GM10847 (cell line): ENCODE measurements around the gene CBL.
A peak's percentile ranks its signal among the peaks of the same experiment; 100 is the strongest.

Experiments
- POLR2A ChIP-seq: IDR thresholded peaks from 2 replicates; pipeline ENCODE4 v1.6.1; 2011; ENCODE audit not compliant: insufficient read length; ENCODE audit errors: extremely low read depth

The CBL gene

DNA sequence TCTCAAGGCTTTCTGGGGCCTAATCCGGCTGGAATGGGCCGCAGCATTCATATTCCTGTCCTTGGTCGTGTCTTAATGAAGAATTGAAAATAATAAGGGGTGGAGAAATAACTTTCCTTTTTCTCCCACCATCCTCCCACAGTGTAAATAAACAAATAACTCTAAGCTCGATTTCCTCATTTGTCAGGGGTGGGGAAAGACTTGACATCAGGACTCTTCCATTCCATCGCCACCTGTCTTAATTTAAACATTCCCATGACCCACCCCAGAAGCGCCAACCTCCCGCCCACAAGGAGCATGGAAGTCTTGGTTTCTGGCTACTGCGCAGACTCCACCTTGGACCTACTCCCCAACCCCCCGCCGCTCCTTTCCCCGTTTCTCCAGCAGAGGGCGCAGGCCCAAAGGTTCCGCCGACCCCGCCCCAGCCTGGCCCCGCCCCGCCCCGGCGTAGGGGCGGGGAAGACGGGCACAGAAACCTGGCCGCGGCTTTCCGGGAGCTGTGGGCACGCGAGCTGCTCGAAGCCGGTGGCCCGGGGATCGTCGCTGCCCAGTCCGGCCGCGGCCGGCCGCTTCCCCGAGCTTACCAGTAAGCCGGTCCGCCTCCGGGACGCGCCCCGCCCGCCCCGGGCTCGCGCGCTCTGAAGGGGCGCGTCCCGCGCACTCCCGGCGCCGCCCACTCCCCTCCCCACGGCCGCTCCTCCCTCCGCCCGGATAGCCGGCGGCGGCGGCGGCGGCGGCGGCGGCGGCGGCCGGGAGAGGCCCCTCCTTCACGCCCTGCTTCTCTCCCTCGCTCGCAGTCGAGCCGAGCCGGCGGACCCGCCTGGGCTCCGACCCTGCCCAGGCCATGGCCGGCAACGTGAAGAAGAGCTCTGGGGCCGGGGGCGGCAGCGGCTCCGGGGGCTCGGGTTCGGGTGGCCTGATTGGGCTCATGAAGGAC, at the start of gene CBL:
CBL (plus strand) TSS at position 766 of the 937 bp plus-strand sequence; CDS start at position 845, 79 bp downstream.
- peak; percentile 44 for TF ChIP-seq POLR2A

DNA sequence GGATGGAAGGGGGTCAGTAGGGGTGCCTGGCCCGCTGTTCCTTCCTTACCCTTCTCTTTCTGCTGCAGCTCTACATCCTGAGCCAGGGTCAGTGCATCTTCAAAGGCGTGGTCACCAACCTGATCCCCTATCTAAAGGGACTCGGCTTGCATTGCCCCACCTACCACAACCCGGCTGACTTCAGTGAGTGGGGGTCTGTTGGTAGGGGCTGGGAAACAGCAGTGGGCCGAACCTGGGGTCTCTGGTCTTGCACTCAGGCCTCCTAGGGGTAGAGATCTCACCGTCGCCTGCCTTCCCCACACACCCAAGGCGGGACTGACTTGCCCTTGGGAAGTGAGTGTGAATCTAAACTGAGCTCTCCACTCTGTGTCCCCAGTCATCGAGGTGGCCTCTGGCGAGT, 49.6 kb upstream of the CBL start:
- no peak for TF ChIP-seq POLR2A

DNA sequence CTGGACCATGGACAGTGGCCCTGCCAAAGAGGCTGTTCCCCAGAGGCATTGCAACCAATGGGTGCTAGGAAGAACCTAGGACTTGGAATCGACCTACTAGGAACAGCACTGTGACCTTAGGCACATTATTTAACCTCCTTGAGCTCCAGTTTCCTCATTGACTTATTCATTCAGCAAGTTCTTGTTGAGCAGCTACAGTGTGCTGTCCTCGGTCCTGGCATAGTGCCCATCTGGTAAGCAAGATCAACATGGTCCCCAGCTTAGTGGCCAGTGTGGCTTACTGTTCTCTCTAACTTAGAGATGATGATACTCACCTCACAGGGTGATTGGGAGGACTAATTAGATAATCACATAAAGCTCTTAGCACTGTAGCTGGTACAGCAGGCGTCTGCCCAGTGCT, 49.1 kb upstream of the CBL start:
- no peak for TF ChIP-seq POLR2A

DNA sequence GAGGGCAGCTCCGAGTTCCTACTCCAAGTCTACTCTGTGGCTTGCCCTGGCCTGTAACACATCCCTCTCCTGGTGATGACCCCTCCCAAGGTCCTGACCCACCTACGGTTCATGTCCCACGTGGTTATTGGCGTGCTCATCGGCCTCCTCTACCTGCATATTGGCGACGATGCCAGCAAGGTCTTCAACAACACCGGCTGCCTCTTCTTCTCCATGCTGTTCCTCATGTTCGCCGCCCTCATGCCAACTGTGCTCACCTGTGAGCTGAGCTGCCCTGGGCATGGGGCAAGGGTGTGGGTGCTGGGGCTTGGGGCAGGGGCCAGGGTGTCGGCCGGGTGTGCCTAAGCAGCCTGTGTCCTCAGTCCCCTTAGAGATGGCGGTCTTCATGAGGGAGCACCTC, 47.7 kb upstream of the CBL start:
- TF ChIP-seq POLR2A: no peak

DNA sequence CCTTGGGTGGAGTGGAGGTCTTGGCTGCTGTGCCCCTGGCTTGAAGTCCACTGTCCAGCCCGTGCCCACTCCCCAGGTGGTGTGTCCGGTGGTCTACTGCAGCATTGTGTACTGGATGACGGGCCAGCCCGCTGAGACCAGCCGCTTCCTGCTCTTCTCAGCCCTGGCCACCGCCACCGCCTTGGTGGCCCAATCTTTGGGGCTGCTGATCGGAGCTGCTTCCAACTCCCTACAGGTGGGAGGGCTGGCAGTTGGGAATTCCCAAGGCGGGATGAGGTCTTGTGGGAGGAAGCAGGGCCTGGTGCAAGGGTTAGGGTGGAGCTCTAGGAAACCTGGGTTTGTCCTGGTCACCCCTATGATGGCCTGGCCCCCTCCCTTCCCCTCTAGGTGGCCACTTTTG, 46.0 kb upstream of the CBL start:
- TF ChIP-seq POLR2A: no peak

DNA sequence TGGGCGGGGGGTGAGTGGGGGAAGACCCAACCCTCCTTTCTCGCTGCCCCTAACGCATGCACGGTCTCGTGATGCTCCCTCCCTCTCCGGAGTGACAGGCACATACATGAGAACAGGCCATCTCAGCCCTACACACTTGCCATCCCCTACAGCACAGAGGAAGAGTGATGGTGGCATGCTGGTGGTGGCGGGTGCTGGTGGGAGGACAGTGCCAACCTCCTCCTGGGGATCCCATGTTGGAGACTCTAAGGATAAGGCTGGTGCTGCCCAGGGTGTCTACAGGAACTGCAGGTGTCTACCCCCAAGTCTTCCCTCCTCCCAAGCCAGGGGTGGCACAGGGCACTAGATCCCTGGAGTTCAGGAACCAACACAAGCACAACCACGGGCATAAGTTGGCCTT, 44.3 kb upstream of the CBL start:
- no peak for TF ChIP-seq POLR2A

DNA sequence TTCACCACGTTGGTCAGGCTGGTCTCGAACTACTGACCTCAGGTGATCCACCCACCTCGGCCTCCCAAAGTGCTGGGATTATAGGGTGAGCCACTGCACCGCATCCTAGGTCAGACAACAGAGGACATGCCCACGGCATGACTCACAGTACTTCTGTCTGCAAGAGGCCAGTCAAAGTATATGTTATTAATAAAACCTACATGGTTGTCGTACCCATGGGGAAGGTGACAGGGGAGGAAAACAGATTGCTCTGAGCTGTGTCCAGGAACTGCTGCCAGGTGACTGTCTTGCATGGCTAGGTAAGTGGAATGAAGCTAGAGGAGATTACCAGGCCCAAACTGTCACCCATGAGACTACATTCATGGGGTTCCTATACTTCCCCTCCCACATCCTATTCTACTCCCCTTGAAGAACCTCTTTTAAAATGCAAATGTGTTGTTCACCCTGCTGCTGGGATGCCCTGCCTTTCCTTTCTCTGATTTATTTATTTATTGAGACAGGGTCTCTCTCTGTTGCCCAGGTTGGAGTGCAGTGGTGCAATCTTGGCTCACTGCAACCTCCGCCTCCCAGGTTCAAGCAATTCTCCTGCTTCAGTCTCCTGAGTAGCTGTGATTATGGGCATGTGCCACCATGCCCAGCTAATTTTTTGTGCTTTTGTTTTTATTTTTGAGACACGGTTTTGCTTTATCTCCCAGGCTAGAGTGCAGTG, 39.6 kb upstream of the CBL start:
- no peak for TF ChIP-seq POLR2A

DNA sequence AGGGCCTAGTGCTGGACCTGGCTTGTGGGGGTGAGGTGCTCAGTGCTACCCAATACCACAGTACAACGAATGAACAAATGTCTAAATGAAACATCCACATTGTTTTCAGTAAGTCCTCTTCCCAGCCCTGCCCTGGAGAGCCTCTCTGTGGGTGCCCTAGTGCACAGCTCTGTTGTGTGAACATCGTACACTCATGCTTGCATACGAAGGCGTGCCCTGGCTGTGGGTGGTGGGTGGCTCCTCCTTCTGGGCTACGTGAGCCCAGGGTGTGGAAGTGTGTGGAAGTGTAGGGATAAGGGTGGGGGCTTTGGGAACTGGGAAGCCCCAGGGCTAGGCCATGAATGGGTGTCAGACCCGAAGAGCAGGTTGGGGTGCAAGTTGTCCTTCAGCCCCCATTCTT, 38.2 kb upstream of the CBL start:
- no peak for TF ChIP-seq POLR2A

DNA sequence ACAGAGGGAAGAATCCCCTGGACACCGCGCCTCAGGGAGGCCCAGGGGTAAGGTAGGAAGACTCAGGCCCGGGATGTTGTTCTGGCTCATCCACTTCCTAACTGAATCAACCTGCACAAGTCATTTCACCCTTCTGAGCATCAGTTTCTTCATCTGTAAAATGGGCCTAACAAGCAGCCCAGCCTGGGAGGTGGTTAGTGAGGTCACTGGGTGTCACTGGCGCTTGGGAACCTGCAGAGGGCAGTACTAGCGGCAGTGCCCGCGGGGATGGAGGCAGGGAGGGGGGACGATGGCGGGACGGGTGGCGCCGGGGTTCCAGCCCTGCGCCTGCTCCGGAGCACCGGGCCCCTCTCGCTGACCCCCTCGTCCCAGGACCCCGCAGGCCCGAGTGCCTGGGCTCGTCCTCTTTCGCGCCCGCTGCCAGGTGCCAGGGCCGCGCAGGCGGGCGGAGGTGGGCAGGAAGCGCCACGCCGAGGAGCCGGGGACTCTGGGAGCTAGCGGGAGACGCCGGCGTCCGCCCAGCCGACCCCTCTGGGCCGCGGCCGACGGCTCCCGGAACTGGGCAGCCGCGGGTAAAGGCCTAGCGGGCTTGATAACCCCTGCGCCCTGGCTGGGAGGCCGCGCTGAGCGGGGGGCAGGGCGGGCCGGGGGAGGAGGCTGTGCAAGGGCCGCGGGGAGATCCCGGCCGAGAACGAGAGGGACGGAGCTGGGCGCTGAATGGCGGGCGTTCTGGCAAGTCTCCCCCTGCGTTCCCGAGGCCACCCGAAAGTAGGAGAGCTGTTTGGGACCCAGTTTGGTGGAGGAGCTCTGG, 37.5 kb upstream of the CBL start, which contains the start of gene NLRX1:
NLRX1 (plus strand) TSS at position 255 of the 811 bp plus-strand sequence. CDS start 2,679 bp downstream, outside the sequence.
- TF ChIP-seq POLR2A: peak; percentile 66

DNA sequence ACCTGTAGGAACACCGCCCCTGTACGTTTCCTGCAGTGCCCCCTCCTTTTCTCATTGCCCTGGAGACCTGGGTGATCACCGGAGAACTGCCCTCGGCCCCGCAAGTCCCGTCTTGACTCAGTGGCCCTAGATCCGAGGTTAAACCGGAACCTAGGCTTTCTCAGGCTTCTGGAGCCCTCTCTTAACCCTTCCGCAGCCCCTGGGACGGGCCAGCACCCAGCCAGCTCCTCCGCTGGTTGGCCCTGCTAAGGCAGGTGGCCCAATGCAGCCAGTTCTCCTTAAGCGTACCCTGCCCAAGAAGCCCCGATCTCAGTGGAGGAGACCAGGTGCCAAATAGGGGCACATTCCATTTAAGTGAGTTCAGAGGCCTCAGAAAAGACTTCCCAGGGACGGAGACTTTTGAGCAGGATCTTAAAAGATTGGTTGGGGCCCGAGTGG, 36.8 kb upstream of the CBL start:
- no peak for TF ChIP-seq POLR2A

DNA sequence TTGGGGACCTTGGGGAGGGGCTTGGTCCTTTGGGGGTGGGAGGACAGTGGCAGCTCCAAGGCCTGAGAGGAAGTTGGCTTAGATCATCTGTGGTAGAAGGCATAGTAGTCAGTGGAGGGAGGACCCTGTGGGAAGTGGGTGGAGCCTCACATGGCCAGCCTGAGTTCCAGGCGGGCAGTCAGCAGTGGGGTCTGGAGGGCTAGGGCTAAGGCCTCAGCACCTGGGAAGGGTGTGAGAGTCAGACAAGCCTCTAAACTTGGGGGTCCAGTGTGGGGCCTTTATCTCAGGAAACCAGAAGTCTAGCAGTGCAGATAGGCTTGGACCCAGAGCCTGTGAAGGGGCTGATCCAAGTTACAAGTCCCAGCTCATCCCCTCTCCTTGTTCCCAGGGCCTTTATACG, 33.6 kb upstream of the CBL start:
- no peak for TF ChIP-seq POLR2A

DNA sequence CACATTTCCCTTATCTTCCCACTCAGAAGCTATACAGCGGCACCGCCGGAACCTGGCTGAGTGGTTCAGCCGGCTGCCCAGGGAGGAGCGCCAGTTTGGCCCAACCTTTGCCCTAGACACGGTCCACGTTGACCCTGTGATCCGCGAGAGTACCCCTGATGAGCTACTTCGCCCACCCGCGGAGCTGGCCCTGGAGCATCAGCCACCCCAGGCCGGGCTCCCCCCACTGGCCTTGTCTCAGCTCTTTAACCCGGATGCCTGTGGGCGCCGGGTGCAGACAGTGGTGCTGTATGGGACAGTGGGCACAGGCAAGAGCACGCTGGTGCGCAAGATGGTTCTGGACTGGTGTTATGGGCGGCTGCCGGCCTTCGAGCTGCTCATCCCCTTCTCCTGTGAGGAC, 32.7 kb upstream of the CBL start:
- no peak for TF ChIP-seq POLR2A

DNA sequence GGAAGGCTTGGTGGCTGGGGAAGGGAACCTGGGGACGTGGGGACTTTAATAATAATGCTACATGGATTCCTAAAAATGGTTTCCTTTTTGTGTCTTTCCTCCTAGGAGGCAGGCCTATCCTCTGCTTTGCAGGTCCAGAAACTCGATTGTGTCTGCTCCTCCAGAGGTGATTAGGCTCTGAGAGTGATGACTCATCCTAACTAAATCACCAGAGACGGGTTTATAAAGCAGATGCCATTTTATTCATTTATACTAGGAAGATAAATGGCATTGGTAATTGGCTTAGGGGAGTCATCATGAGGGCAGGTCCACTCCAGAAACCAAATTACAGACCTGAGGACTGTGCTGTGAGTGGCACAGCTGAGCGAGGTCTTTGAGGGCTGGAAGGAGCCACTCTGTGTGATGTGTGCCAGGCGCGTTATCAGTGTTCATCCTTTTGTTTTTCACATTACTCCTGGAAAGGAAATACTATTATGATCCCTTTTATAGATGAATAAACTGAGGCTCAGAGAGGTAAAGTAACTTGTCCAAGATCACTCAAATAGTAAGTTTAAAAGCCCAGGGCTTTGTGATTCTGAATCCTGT, 30.6 kb upstream of the CBL start:
- TF ChIP-seq POLR2A: no peak

DNA sequence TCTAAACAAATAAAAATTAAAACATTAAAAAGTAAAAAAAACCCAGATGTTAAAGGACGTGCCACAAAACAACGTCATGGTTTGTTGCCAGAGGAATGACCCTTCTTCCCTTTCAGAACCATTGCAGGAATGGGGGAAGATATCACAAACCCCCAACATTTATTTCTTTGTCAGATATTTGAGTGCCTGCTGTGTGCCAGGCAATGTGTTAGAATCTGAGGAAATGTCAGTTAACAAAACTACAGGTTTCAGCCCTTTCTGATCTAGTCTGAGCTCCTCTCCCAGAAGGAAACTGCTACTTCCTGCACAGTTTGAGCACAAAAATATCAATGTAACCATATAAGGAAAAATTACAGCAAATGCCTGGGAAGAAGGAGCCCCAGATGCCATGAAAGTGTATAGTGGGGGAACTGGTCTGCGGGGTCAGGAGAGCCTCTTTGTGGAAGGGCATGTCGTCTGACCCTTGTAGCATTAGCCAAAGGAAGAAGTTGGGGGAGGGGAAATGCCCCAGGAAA, 27.9 kb upstream of the CBL start:
- TF ChIP-seq POLR2A: no peak

DNA sequence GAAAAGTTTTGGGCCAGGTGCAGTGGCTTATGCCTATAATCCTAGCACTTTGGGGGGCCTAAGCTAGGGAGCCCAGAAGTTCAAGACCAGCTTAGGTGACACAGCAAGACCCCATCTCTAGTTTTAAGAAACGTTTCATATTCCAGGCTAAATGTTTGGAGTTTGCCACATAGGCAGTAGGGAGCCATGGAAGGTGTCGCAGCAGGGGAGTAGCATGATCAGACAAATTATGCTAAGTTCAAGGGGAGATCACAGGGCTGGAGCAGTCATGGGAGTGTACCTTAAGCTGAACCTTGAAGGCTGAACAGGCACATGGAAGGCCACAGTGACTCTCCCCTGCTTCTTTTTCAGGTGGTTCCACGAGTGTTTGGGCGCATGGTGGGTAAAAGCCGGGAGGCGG, 26.8 kb upstream of the CBL start:
- no peak for TF ChIP-seq POLR2A

DNA sequence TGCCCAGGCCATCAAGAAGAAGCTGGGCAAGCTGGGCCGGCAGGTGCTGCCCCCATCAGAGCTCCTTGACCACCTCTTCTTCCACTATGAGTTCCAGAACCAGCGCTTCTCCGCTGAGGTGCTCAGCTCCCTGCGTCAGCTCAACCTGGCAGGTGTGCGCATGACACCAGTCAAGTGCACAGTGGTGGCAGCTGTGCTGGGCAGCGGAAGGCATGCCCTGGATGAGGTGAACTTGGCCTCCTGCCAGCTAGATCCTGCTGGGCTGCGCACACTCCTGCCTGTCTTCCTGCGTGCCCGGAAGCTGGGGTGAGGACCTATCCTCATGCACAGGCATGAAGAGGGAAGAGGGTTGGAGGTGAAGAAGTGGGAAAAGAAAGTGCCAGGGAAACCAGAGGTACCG, 26.2 kb upstream of the CBL start:
- no peak for TF ChIP-seq POLR2A
